Renal cortical epithelial cell (primary cell): ENCODE data around the gene CLNK. TPM values are rescaled to one million over a fixed set of nuclear protein-coding genes. Genes with fewer than 3 reads are reported as not detected.
"Not testable (repeated sequence)": the region's sequence is repeated elsewhere in the genome, so short reads cannot be mapped to it uniquely, and the experiment has no call there.

Source experiments
- DNase-seq: peaks from one replicate; pipeline ENCODE4 v3.0.0-alpha.2; 2011; ENCODE audit warnings: low read depth
- total RNA-seq: library from RNA; depleted of rRNA; stranded (reverse); fragments of >200 nt; gene quantifications from 2 replicates; pipeline ENCODE4 v1.2.3, GENCODE V29; 2014

CLNK gene
- total RNA-seq, 1 donor from 2014 or later: not detected

DNA sequence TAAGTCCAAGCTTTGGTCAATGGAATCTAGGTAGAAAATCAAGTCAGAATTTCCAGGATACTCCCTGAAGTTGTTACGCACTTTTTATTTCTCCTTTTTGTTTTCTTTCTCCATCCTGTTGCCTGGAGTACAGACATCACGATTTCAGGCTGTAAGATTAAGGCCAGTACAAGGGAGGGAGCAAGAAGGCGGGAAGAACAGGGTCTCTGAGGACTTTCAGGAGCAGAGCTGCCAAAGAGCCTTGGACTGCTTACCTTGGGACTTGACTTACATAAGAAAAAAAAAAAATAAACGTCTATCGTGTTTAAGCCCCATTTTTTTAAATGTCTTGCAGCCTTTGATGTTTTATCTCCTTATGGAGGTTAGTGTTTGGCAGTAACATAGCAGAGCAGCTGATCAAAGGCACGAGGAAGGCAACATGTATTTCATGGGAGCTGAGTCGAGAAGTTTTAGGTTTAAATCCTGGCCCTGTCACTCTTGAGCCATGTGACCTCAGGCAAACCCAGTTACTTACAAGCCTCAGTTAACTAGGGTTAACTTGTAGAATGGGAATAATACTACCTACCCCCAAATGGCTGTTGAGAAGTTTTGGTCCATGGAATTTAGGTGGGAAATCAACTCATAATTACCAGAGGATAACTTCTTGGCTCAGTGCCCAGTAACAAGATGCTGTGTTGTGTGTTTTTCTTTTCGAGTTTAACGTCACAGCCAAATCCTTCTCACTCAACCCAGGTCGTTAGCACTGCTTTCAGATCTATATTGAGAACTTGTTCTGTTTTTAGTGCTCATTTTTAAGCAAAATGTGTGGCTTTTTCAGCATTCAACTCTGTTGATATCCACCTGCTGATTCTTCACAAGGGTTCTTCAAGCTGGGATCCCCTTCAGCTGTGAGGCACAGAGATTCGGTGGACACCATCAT is 106.8 kb downstream of the CLNK start:
- no peak for DNase-seq

DNA sequence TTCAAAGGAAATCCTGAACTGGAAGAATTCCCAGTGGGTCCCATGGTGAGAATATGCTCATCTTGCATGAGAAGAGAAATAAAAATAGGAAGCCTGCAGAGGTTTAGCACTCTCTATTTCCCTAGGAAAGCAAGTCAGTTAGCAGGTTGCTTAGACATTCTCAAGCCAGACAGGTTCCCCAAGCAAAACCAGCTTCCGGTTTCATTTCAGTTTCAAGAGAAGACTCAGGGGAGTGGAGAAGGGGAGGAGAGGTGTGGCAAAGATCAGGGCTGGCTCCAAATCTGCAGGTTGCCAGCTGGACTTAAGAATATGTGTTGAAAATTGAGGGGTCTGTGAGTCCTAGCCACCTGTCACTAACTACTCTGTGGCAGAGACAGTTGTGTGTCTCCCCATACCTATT is 107.5 kb downstream of the CLNK start:
- no peak for DNase-seq

DNA sequence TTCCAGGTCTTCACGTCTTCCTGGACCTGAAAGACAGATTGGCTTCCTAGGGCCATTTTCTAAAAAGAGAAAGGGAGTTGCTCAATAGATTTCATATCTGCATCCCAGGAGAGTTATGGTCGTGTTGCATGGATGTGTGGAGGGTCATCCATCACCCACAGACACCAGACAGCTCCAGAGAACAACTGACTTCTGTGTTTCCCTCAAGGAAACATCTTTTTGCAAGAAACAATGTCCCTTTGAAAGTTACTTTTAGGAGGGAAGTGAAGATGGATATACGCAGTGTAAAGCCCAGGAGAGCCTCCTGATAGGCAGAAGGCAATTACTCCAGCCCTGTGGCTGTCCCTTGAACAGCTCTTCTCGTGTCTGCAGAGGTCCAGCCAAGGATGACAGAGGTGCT is 108.3 kb downstream of the CLNK start:
- no peak for DNase-seq

GRCh38 chr4:10575414-10575813 is 109.2 kb downstream of the CLNK start:
- DNase-seq: no peak

GRCh38 chr4:10574553-10574952 is 110.0 kb downstream of the CLNK start:
- DNase-seq: not testable (repeated sequence)

GRCh38 chr4:10571909-10572308 is 112.7 kb downstream of the CLNK start:
- no peak for DNase-seq

- DNase-seq: no peak
These were observed 115.1 kb downstream of the CLNK start for GRCh38 chr4:10569491-10569890.

DNA sequence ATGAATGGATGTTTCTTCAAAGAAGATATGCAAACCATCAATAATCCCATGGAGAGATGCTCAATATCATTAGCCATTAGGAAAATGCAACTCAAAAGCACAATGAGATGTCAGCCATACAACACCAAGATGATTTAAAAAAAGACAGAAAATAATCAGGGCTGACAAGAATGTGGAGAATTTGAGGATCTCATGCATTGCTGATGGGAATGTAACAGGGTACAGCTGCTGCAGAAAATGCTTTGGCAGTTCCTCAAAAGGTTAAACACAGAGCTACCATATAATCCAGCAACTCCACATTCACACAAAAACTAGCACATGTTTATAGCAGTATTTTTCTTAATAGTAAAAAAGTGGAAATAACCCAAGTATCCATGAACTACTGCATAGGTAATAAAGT is 116.8 kb downstream of the CLNK start:
- DNase-seq: no peak

DNA sequence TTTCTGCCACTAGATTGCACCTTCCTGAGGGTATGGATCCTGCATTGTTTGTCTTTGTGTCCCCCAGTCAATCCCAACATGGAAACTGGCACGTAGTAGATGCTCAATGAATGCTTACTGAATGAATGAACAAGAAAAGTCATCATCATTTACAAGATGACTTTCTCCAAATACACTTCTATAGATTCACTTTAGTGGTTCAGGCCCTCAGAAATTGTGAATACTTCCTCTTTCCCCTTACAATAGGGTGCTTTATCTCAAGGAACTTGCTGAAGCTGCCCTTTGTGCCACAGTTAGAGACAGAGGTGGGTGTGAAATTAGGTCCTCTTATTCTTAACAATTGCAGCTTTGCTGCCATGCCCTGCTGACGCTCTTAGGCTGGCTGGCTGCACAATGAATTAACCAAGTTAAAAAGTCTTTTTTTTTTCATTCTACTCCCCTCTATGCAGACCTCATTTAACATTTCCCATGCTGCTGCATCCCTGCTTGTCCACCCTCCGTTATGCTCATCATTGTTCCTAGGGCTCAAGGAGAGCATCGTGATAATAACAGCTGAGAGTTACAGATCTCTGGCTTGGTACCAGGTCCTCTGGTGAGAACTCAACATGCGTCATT is 119.3 kb downstream of the CLNK start:
- no peak for DNase-seq

- peak; percentile 51 for DNase-seq
These were observed 129.9 kb downstream of the CLNK start for GRCh38 chr4:10554694-10555093.

- DNase-seq: no peak
These were observed 130.4 kb downstream of the CLNK start for GRCh38 chr4:10554121-10554520.

- DNase-seq: no peak
These were observed 131.8 kb downstream of the CLNK start for GRCh38 chr4:10552591-10553280.

GRCh38 chr4:10535912-10536311 is 148.7 kb downstream of the CLNK start:
- no peak for DNase-seq

- no peak for DNase-seq
These were observed 149.7 kb downstream of the CLNK start for GRCh38 chr4:10534820-10535219.

GRCh38 chr4:10532155-10532554 is 152.4 kb downstream of the CLNK start:
- DNase-seq: no peak

GRCh38 chr4:10530137-10530786 is 154.3 kb downstream of the CLNK start:
- no peak for DNase-seq

GRCh38 chr4:10529291-10530136 is 155.1 kb downstream of the CLNK start:
- no peak for DNase-seq

DNA sequence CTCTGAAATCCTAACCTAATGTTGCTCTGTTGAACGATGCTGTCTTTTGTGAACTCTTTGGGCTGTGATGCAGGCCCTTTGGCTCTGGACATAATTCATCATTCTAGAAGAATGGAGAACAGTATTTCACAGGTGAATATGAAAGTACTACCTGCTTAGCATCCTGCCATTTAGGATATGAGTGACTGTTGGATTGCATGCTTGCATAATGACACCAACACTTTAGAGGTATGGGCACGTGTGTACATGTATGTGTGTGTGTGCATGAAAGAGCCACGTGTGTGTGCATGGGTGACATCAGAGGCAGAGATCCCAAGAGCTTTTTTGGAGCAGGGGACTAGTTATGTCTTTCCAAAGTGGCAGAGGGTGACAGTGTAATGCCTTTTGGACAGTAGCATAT is 157.1 kb downstream of the CLNK start:
- DNase-seq: no peak

DNA sequence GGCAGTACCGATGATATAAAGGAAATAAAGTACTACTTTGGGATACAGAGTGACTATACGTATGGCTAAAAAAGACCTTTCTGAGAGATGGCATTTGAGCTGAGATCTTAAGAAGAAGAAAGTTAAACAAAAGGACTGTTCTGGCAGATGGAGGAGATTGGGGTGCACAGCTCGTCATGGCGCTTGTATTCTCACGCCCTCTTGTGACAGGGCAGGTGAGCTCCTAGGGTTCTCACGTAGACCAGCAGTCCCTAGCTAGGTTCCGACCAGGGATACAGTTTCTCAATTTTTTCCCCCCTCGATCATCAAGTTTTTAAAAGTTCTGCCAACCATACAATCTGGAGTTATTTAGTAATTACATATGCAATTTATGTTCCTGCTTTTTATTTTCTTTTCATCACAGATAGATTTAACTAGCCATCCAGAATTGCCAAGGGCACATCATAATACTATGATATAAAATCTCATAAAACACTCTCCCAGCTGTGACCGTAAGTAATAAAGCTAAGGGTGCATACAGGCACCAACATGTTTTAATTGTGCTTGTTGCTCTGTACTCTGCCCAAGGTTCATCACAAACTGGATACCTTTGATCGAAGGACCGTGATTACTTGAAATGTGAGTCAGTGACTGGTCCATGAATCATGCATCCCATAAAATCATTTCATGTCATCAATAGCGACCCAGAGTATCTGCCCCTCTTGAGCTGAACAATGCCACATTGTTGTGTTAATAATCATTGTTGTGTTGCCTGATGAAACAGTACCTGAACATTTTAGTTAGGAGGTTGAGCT is 157.9 kb downstream of the CLNK start:
- DNase-seq: peak; percentile 20

DNA sequence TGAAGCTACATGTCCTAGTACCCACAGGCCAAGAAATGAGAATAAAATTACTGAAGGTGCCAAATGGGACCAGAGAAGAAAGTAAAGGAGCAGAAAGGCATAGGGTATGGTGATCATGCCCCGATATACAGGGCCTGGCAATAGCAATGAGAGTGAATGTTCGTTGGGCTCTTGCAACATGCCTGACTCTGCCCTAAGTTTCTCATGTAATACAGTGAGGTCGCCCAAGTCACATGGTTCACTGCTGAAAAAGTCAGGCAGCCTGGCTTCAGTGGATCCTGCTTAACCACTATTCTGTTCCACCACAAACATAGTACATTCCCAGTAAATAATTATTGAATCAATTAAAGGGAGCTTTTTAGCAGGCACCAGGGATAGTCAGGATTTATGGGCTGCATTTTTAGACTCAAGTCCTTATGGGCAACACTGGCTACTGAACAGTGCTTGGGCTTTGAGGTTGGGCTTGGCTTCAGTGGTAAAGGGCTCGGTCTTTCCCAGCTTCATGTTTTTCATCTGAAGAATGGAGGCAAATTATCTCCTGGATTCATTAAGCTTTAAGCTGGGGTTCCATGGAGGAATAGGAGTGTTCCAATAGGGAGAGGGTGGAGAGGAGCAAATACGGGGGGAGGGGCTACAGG is 160.3 kb downstream of the CLNK start:
- DNase-seq: no peak
